Measurements from ENCODE around the gene LDB2. TPM values are rescaled to one million over a fixed set of nuclear protein-coding genes. Genes with fewer than 3 reads are reported as not detected.

LDB2 gene
- total and polyA plus RNA-seq, 7 donors = 7.0 to 18.9 (median 10.1) TPM

DNA sequence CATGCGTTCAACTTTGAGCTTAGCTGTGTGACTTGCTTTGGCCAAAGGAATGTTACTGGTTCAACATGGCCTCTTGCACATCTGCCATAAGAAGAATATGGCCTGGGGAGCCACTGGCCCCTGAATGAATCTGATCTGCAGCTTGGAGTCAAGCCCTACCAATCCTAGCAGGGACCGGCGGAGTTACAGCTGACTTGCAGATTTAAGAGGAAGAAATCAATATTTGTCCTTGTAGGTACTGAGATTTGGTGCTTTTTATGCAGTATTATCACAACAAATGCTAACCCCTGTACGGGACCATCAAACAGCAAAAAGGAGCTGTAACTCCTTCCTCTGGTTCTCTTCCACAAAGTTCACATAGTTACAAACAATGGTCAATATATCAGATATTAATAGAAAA, 252.0 kb downstream of the LDB2 start:
- intact Hi-C loops (cut with DNase I) = no loop called here
- Histone ChIP-seq H3K27ac (no peak overlapping the region), H3K4me3 (no peak overlapping the region), H3K27me3 (ENCODE audit: insufficient read depth in 3 of 3, low read length in 2 of 3) (peaks cover 0 to 3% (median 0%) of the 10 kb centered on the region in 3 donors), H3K9me3 (no peaks in the 10 kb centered on the region), H3K36me3 (ENCODE audit: insufficient read depth in 1 of 2, low read depth in 1 of 2) (no peaks in the 10 kb centered on the region), H3K4me1 (no peaks in the 10 kb centered on the region)
- DNase-seq (no peak), ATAC-seq (no peak)
- 90 to 95% (median 90%) methylated on average over 4 of the region's 4 CpGs for WGBS, 3 donors
- TF ChIP-seq, protein P1, sequence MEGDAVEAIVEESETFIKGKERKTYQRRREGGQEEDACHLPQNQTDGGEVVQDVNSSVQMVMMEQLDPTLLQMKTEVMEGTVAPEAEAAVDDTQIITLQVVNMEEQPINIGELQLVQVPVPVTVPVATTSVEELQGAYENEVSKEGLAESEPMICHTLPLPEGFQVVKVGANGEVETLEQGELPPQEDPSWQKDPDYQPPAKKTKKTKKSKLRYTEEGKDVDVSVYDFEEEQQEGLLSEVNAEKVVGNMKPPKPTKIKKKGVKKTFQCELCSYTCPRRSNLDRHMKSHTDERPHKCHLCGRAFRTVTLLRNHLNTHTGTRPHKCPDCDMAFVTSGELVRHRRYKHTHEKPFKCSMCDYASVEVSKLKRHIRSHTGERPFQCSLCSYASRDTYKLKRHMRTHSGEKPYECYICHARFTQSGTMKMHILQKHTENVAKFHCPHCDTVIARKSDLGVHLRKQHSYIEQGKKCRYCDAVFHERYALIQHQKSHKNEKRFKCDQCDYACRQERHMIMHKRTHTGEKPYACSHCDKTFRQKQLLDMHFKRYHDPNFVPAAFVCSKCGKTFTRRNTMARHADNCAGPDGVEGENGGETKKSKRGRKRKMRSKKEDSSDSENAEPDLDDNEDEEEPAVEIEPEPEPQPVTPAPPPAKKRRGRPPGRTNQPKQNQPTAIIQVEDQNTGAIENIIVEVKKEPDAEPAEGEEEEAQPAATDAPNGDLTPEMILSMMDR (IDR thresholded peaks at IDR 0.05) = no peak

DNA sequence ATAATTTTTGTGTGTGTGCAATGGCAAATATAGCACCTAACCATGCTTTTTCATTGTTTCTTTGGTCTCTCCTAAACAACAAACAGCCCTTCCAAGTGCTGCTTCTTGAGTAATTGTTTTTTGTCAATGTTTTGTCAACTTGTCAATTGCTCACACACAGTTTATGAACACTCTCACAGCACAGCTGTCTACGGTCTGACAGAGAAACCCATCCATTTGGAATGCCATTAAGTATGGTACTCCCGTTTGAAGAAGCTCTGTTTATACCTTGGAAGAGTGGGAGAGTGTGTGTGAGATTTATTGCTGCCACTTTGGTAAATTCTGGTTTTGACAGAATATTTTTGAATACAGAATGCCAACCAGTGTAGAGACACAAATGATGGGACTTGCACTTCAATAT, 254.6 kb downstream of the LDB2 start:
- no peaks in the 10 kb centered on the region for H3K27me3 ChIP-seq (ENCODE audit: insufficient read depth in 3 of 3, low read length in 2 of 3)
- H3K36me3 ChIP-seq (ENCODE audit: insufficient read depth in 1 of 2, low read depth in 1 of 2) = no peaks in the 10 kb centered on the region
- 50 to 59% (median 52%) methylated on average over 2 of the region's 2 CpGs for WGBS, 3 donors
- H3K27ac ChIP-seq = no peak overlapping the region
- intact Hi-C loops (cut with DNase I) = no loop called here
- no peak overlapping the region for H3K4me3 ChIP-seq
- DNase-seq (no peak), ATAC-seq (no peak)
- no peaks in the 10 kb centered on the region for H3K4me1 ChIP-seq
- no peaks in the 10 kb centered on the region for H3K9me3 ChIP-seq
- TF ChIP-seq, protein P1 (IDR thresholded peaks at IDR 0.05) = no peak

DNA sequence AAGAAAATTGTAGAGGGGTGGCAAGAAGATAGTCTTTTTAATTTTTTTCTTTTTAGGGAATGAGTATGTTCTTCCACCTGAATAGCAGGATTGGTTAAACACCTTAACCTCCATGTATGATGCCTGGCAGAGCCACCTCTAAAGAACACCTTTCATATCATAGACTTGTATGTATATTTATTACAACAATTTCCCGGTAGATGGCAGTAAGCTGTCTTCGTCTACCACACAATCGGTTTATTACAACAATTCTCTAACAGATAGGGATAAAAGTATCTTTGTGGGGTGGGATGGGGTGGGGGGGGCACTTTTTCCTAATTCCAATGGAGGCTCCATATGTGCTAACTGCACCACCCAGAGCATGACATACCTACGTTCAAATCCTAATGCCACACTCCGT, 255.5 kb downstream of the LDB2 start:
- TF ChIP-seq, protein P1 (IDR thresholded peaks at IDR 0.05) = no peak

DNA sequence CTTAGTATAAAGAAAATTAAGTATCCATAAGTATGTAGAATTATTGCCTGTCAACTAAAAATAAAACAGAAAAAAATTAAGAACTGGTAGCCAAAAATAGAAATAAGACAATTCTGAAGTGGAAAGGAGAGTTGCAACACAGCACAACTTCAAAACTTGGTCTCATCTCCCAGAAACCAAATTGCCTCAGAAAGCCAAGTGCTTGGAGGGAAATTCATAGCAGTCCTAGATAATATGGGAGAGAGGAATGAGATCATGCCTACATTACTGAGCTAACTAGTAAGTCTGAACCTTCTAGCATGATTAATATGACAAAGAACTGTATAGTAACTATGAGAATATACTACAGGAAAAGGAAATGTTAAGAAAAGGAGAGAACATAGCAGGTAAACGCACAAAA, 256.5 kb downstream of the LDB2 start:
- no peaks in the 10 kb centered on the region for H3K36me3 ChIP-seq (ENCODE audit: insufficient read depth in 1 of 2, low read depth in 1 of 2)
- no peak overlapping the region for H3K27ac ChIP-seq
- 48 to 61% (median 57%) methylated on average over 1 of the region's 1 CpG for WGBS, 3 donors
- intact Hi-C loops (cut with DNase I) = no loop called here
- no peaks in the 10 kb centered on the region for H3K9me3 ChIP-seq
- no peaks in the 10 kb centered on the region for H3K4me1 ChIP-seq
- DNase-seq (no peak), ATAC-seq (no peak)
- no peaks in the 10 kb centered on the region for H3K27me3 ChIP-seq (ENCODE audit: insufficient read depth in 3 of 3, low read length in 2 of 3)
- TF ChIP-seq, protein P1 (IDR thresholded peaks at IDR 0.05) = no peak
- no peak overlapping the region for H3K4me3 ChIP-seq

More for the DNA sequence above, 255.5 kb downstream of the LDB2 start:
- DNase-seq (no peak), ATAC-seq (no peak)
- no peak overlapping the region for H3K4me3 ChIP-seq
- no peaks in the 10 kb centered on the region for H3K27me3 ChIP-seq (ENCODE audit: insufficient read depth in 3 of 3, low read length in 2 of 3)
- intact Hi-C loops (cut with DNase I) = no loop called here
- H3K36me3 ChIP-seq (ENCODE audit: insufficient read depth in 1 of 2, low read depth in 1 of 2) = no peaks in the 10 kb centered on the region
- no peaks in the 10 kb centered on the region for H3K9me3 ChIP-seq
- WGBS, 3 donors = 78 to 86% (median 81%) methylated on average over 5 of the region's 5 CpGs
- H3K4me1 ChIP-seq = no peaks in the 10 kb centered on the region
- no peak overlapping the region for H3K27ac ChIP-seq

DNA sequence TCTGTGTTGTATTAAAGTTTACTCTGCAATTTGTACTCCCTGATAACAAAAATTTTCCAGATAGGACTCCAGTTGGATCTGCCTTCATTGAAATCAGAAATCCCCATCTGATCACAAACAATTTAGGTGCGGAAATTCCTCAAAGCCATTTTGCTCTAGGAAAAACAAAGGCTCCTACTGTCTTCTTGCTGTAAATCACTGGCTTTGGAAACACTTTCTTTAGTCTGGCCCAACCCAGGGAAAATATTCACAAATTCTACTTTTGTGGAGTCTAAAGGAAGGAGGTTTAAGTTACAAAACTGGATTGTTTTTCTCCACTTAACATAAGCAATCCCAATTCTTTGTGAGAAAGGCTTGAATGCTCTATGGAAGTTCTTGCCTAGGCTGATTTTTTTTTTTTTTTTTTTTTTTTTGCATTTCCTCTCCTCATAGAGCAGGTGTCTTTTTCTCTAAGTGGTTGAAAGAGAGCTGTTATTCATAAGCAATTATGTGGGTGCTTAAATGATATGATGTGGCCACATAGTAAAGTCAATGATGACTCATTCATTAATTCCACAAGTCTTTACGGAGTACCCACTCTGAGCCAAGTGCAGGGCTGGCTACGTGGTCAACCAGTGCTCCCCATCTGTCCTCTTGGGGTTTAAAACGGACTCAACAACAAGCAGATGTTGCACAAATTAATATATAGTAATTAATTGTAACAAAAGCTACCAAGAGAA, 261.4 kb downstream of the LDB2 start:
- Histone ChIP-seq H3K27me3 (ENCODE audit: insufficient read depth in 3 of 3, low read length in 2 of 3) (no peaks in the 10 kb centered on the region), H3K4me3 (no peak overlapping the region), H3K36me3 (ENCODE audit: insufficient read depth in 1 of 2, low read depth in 1 of 2) (no peaks in the 10 kb centered on the region), H3K9me3 (no peaks in the 10 kb centered on the region), H3K4me1 (no peaks in the 10 kb centered on the region), H3K27ac (no peak overlapping the region)
- WGBS, 3 donors = 25 to 35% (median 32%) methylated on average over 4 of the region's 4 CpGs
- DNase-seq (no peak), ATAC-seq (no peak)
- TF ChIP-seq, protein P1 (IDR thresholded peaks at IDR 0.05) = no peak
- intact Hi-C loops (cut with DNase I) = no loop called here

Data from psoas muscle (tissue), 8 donors.